GM19023 (cell line): ENCODE results near the gene ELMOD1.
A peak's percentile ranks its signal among the peaks of the same experiment; 100 is the strongest.
"Not testable (repeated sequence)": the region's sequence is repeated elsewhere in the genome, so short reads cannot be mapped to it uniquely, and the experiment has no call there.

Experiments used
- ATAC-seq: cut with Tn5 transposase; IDR thresholded peaks from one replicate; pipeline ENCODE4 v1.9.1; 2021; ENCODE audit warnings: mild to moderate bottlenecking, moderate library complexity; ENCODE audit not compliant: unreplicated experiment

ELMOD1 gene

GRCh38 chr11:107590460-107591377 lies at the start of gene ELMOD1:
Gene ELMOD1 (plus strand): TSS chr11:107591147. CDS start chr11:107618190, 27,043 bp downstream.
- ATAC-seq = peak; percentile 57

DNA sequence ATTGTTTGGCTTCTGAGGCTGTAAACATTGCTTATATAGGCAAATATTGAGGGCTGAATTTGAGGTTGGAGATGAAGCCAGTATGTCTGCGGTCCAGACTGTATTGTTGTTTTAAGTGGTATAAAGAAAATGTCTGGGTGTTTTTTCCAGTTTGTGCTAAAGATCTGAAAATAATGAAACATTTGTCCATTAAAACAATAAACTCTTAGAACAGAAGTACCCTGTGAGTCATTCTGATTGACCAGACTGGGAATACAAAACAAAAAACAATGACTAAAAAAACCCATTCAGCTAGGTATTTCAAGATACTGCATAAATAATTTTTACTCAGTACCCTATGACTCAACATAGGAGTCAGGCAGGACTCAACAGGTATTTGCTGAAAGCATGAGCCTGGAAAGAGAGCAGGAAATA lies 45.8 kb upstream of the ELMOD1 start:
- ATAC-seq = peak; percentile 58

- no peak for ATAC-seq
These were observed 43.0 kb upstream of the ELMOD1 start for GRCh38 chr11:107547961-107548360.

- no peak for ATAC-seq
These were observed 41.5 kb upstream of the ELMOD1 start for GRCh38 chr11:107549253-107549953.

GRCh38 chr11:107549954-107550285 lies 41.0 kb upstream of the ELMOD1 start:
- ATAC-seq = no peak

DNA sequence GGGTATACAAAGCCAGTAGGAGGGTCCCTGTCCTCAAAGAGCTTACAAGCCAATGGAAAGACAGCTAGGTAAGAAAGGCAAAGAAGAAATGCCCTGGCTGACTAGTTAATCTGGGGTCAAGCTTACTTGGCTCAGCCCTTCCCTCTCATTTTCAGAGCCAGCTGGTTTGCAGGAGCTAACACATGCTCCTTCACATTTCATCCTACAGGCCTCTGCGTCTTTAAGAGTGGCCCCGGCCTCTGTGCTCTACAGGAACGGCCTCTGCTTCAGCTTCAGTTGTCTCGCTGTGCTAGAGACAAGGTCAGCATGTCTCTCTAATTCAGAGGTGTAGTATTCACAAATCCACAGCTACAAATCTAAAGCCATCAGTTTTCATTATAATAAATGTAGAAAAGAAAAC lies 40.6 kb upstream of the ELMOD1 start:
- ATAC-seq = no peak

DNA sequence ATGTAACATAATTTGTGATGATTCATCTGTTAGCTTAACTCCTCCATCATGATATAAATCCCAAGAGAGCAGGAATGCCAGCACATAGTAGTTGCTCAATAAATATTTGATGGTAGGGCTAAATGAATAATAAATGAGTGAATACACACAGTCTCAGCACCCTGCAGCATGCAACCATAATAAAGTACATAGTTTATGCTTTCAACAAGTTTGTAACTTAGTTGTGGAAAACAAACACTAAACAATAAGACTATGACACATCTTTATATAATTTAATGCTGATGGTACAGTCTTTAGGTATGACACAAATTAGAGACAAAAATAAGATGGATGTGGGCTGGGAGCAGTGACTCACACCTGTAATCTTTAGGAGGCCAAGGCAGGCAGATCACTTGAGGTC lies 29.3 kb upstream of the ELMOD1 start:
- ATAC-seq = no peak

GRCh38 chr11:107562647-107563208 lies 28.2 kb upstream of the ELMOD1 start:
- ATAC-seq = no peak

DNA sequence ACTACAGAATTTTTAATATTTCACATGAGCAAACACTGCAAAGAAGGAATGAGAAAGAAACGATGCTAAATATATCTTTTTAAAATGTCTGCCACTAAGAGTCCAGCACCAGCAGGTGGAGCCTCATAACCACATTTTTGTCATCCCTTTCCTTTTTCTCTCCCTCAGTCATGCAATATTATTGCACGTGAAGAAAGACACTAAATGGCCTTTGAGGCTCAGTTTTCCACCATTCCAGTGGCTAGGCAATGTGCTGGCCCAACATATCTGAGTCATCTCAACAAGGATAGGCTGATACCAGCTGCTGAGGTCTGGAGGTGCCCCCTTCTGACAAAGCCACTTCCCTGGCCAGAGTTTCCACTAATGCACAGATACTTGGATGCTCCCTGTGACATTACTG lies 27.2 kb upstream of the ELMOD1 start:
- ATAC-seq = no peak

- peak; percentile 8 for ATAC-seq
These were observed 26.1 kb upstream of the ELMOD1 start for GRCh38 chr11:107564877-107565218.

DNA sequence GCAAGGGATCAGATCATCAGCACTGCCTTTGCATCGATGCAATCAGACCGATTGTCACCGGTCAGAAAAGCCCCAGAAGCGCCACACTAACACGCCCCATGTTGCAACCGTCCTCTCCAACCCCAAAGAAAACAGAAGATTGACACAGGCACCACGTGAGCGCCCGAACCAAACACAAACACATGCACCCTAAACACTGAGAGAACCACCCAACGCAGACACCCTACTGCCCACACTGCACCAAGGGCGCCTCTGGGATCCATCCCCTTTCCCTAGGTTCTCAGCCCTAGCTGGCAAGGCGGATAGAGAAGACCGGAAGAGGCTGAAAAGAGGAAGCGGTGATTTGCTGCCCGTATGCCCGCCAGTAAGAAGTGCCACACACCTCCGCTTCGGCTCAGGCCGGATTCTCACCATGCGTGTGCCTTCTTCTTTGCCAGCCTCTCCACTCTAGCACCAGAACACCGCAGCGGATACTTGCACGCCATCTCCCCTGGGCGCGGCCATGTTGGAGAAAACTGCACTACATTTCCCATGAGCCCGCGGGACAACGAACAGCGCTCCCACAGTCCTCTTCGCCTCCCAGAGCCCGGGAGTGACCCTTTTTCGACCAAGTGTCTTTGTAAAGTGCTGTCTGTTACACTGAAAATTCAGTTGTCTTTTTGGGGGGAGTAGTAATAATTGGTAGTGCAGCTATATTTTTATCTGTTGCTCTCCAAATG lies 25.6 kb upstream of the ELMOD1 start, which contains the start of gene ALKBH8:
ALKBH8 (minus strand) TSS at position 517 of the 719 bp plus-strand sequence. CDS start 4,842 bp downstream, outside the sequence.
- peak; percentile 88 for ATAC-seq

- not testable (repeated sequence) for ATAC-seq
These were observed 24.9 kb upstream of the ELMOD1 start for GRCh38 chr11:107565955-107566501.

GRCh38 chr11:107566569-107566968 lies 24.4 kb upstream of the ELMOD1 start:
- no peak for ATAC-seq

GRCh38 chr11:107567739-107568335 lies 23.1 kb upstream of the ELMOD1 start:
- ATAC-seq = no peak

DNA sequence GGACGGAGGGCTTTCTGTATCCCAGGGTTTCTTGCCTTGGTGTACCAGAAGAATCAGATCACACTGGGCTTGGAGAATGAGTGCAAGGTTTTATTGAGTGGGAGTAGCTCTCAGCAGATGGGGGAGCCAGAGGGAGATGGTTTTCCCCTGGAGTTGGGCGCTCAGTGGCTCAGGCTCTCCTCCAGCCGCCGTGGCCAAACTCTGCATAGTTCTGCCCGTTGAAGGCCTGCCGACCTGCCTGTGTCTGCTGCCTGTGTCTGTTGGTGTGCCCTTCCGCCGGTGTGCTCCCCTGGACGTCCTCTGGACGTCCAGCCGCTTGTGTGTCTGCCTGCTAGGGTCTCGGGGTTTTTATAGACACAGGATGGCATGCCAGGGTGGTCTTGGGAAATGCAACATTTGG lies 20.9 kb upstream of the ELMOD1 start:
- ATAC-seq = no peak

- no peak for ATAC-seq
These were observed 17.5 kb upstream of the ELMOD1 start for GRCh38 chr11:107573438-107573837.

- ATAC-seq = not testable (repeated sequence)
These were observed 14.2 kb upstream of the ELMOD1 start for GRCh38 chr11:107576497-107577345.

DNA sequence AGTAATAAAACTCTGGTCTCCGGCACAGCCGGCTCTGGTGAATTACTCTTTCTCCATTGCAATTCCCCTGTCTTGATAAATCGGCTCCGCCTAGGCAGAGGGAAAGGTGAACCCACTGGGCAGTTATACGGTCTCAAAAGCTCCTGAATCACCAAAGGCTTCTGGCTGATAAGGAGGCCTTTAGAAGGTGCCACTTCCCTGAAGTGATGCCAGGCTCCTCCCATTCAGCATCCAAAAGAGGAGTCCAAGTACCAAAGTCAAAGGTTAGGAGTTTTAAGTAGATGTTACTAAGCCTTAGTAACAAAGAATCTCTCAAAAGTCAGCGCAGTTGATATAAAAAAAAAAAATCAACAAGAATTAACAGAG lies 13.6 kb upstream of the ELMOD1 start:
- ATAC-seq = no peak

DNA sequence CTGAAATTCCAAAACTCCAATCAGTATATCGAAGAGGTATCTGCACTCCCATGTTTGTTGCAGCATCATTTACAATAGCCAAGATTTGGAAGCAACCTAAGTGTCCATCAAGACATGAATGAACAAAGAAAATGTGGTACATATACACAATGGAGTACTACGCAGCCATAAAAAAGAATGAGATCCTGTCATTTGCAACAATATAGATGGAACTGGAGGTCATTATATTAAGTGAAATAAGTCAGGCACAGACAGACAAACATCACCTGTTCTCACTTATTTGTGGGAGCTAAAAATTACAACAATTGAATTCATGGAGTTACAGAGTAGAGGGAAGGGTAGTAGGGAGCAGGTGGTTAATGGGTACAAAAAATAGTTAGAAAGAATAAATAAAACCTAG lies 11.8 kb upstream of the ELMOD1 start:
- not testable (repeated sequence) for ATAC-seq

GRCh38 chr11:107581147-107581546 lies 9.8 kb upstream of the ELMOD1 start:
- no peak for ATAC-seq
